Liver (tissue), 9 donors: Measurements from ENCODE around the gene PARM1. TPM values are rescaled to one million over a fixed set of nuclear protein-coding genes. Genes with fewer than 3 reads are reported as not detected.

Experiments
- DNase-seq: peaks from one replicate; pipeline ENCODE4 v3.0.0-alpha.2; 2017; ENCODE audit warnings: low spot score
- H3K27ac ChIP-seq, 2 donors: one replicate each; pipeline ENCODE4 v1.7.0; 2013; ENCODE audit warnings: inconsistent platforms in 2 of 2, low read length in 2 of 2, control low read depth in 1 of 2, low read depth in 1 of 2, mild to moderate bottlenecking in 1 of 2
- H3K27me3 ChIP-seq, 4 donors: one replicate each; pipeline versions ENCODE4 v1.6.1 to v1.7.0; 2013; ENCODE audit warnings: low read length in 3 of 4, inconsistent platforms in 1 of 4, mild to moderate bottlenecking in 1 of 4, moderate library complexity in 1 of 4; ENCODE audit not compliant: control insufficient read depth in 4 of 4, insufficient read depth in 4 of 4
- H3K36me3 ChIP-seq, 4 donors: one replicate each; pipeline versions ENCODE4 v1.6.1 to v1.7.0; 2013; ENCODE audit warnings: low read length in 3 of 4, mild to moderate bottlenecking in 3 of 4, low read depth in 1 of 4, moderate library complexity in 1 of 4; ENCODE audit not compliant: control insufficient read depth in 4 of 4, insufficient read depth in 3 of 4
- H3K4me1 ChIP-seq, 4 donors: one replicate each; pipeline versions ENCODE4 v1.6.1 to v1.7.0; 2013; ENCODE audit warnings: low read length in 3 of 4, mild to moderate bottlenecking in 3 of 4, moderate library complexity in 1 of 4; ENCODE audit not compliant: control insufficient read depth in 4 of 4, insufficient read depth in 4 of 4
- H3K4me3 ChIP-seq, 3 donors: one replicate each; pipeline versions ENCODE4 v1.6.1 to v1.7.0; 2013; ENCODE audit warnings: low read length in 3 of 3, control low read depth in 1 of 3, low read depth in 1 of 3, mild to moderate bottlenecking in 1 of 3
- H3K9ac ChIP-seq, 2 donors: one replicate each; pipeline ENCODE4 v1.7.0; 2013; ENCODE audit warnings: low read length in 2 of 2, mild to moderate bottlenecking in 2 of 2, moderate library complexity in 2 of 2, control low read depth in 1 of 2, low read depth in 1 of 2
- H3K9me3 ChIP-seq, 4 donors: one replicate each; pipeline versions ENCODE4 v1.6.1 to v1.7.0; 2013; ENCODE audit warnings: low read length in 3 of 4; ENCODE audit not compliant: control insufficient read depth in 4 of 4
- ATF3 ChIP-seq: IDR thresholded peaks from 2 replicates; pipeline ENCODE4 v1.6.1; 2016; ENCODE audit warnings: antibody characterized with exemption
- CTCF ChIP-seq: fragments of 150-350 bp; IDR thresholded peaks from 2 replicates; pipeline ENCODE4 v1.5.1; 2017; ENCODE audit warnings: improper control_type of control experiment, low read depth, low read length; ENCODE audit not compliant: missing input control
- WGBS: extraction: QIAGEN DNeasy Blood & Tissue Kit; methylation state at CpG from one replicate; pipeline ENCODE4 v1.1.7; 2013; 5-methylcytosine and 5-hydroxymethylcytosine counted together
- polyA plus RNA-seq, 2 donors: library from polyadenylated mRNA; stranded (reverse) in 1 of 2; unstranded in 1 of 2; fragments of 200-250 nt in 1 of 2; fragments of >200 nt in 1 of 2; fragmentation: Nextera tagmentation in 1 of 2; extraction: Ambion mirVana in 1 of 2; gene quantifications; one replicate each; pipeline versions ENCODE4 v1.2.1 to v1.2.3, GENCODE V29; 2013 to 2015
- total RNA-seq, 2 donors: library from RNA; depleted of rRNA; stranded (reverse); fragments of >200 nt; gene quantifications; one replicate each; pipeline ENCODE4 v1.2.3, GENCODE V29; 2014
- donor health status: healthy.
- donor health status: healthy.
- donor health status: healthy.
- donor health status: healthy.
- donor health status: healthy.

Gene PARM1
- total and polyA plus RNA-seq, 4 donors: 0.42 to 2.2 (median 0.74) TPM

DNA sequence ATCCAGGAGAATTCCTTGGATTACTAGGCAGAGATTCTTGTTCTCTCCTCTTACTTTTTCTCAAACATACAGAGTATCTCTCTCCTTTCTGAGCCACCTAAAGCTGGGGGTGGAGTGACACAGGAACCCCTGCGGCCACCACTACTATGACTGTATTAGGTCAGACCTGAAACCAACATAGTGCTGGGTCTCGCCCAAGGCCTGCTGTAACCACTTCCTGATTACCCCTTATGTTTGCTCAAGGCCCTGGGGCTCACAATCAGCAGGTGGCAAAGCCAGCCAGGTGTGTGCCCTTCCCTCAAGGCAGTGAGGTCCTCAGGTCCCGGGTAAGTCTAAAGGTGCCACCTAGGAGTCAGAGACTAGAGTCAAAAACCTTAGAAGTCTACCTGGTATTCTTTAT, 166.4 kb downstream of the PARM1 start:
- Histone ChIP-seq H3K27ac (no peak overlapping the region), H3K4me1 (no peaks in the 10 kb centered on the region), H3K27me3 (peaks cover 0 to 3% (median 0%) of the 10 kb centered on the region in 4 donors), H3K4me3 (no peak overlapping the region), H3K9me3 (peaks cover 0 to 6% (median under 1%) of the 10 kb centered on the region in 4 donors), H3K36me3 (no peaks in the 10 kb centered on the region), H3K9ac (no peak overlapping the region)
- TF ChIP-seq ATF3 (no peak), CTCF (no peak)
- DNase-seq: no peak
- WGBS: 81% methylated on average over 3 of the region's 3 CpGs

Other genes with a start within 250 kb of the PARM1 start
- gene BTC, start 138.6 kb upstream of the PARM1 start, total RNA-seq: under 1 TPM; 0.09 to 0.84 TPM
- under 1 TPM; 0.29 to 0.43 TPM for gene BTC, start 138.6 kb upstream of the PARM1 start, polyA plus RNA-seq